Right atrium auricular region (tissue), 2 donors: ENCODE data around the gene RASD2. TPM values are rescaled to one million over a fixed set of nuclear protein-coding genes. Genes with fewer than 3 reads are reported as not detected.

Experiments
- DNase-seq: peaks from one replicate; pipeline ENCODE4 v3.0.0-alpha.2; 2019; ENCODE audit warnings: low spot score
- H3K27ac ChIP-seq, 2 donors: fragments of 200-600 bp; sonication (generic); 1 replicate in 1 of 2; 2 replicates in 1 of 2; pipeline ENCODE4 v1.5.1; 2016 to 2019
- H3K27me3 ChIP-seq, 2 donors: fragments of 200-600 bp; sonication (generic); one replicate each; pipeline versions ENCODE4 v1.5.1 to v1.6.0; 2017 to 2019
- H3K36me3 ChIP-seq: fragments of 200-600 bp; sonication (generic); one replicate; pipeline ENCODE4 v1.5.1; 2016
- H3K4me1 ChIP-seq, 2 donors: fragments of 200-600 bp; sonication (generic); one replicate each; pipeline versions ENCODE4 v1.5.1 to v1.6.0; 2017 to 2019
- H3K4me3 ChIP-seq, 2 donors: fragments of 200-600 bp; sonication (generic); 1 replicate in 1 of 2; 2 replicates in 1 of 2; pipeline ENCODE4 v1.5.1; 2017 to 2019; ENCODE audit warnings: mild to moderate bottlenecking in 1 of 2, moderate library complexity in 1 of 2
- H3K9me3 ChIP-seq, 2 donors: fragments of 200-600 bp; sonication (generic); one replicate each; pipeline ENCODE4 v1.5.1; 2019
- total RNA-seq, 2 donors: library from RNA; depleted of rRNA; stranded (reverse); fragments of >200 nt; gene quantifications; one replicate each; pipeline ENCODE4 v1.1.0, GENCODE V29; 2016
- TF ChIP-seq, protein P1 (sequence below), 2 donors: fragments of 200-600 bp; sonication (generic); IDR thresholded peaks; one replicate each; pipeline ENCODE4 v1.5.1; 2019; ENCODE audit warnings: antibody characterized with exemption in 2 of 2

The RASD2 gene
- total RNA-seq, 2 donors from 2014 or later = 0.94 to 3.1 TPM

DNA sequence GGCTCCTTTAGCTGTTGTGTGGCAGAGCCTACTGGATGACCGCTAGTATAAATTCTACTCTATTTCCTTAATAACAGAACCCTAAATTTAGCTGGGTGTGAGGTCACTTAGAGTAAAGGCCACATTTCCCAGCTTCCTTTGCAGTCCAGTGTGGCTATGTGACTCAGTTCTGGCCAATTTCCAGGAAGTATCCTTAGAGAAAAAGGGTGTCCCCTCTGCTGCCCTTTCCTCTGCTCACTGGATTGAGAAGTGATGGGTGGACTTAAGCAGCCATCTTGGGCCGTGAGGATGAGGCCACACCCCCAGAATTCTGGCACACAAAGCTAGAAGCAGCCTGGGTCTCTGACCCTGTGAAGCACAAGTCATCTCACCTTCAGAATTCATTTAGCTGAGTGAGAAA is 11.7 kb upstream of the RASD2 start:
- TF ChIP-seq, protein P1, sequence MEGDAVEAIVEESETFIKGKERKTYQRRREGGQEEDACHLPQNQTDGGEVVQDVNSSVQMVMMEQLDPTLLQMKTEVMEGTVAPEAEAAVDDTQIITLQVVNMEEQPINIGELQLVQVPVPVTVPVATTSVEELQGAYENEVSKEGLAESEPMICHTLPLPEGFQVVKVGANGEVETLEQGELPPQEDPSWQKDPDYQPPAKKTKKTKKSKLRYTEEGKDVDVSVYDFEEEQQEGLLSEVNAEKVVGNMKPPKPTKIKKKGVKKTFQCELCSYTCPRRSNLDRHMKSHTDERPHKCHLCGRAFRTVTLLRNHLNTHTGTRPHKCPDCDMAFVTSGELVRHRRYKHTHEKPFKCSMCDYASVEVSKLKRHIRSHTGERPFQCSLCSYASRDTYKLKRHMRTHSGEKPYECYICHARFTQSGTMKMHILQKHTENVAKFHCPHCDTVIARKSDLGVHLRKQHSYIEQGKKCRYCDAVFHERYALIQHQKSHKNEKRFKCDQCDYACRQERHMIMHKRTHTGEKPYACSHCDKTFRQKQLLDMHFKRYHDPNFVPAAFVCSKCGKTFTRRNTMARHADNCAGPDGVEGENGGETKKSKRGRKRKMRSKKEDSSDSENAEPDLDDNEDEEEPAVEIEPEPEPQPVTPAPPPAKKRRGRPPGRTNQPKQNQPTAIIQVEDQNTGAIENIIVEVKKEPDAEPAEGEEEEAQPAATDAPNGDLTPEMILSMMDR (IDR thresholded peaks at IDR 0.05) = no peak
- H3K36me3 ChIP-seq = no peaks in the 10 kb centered on the region

DNA sequence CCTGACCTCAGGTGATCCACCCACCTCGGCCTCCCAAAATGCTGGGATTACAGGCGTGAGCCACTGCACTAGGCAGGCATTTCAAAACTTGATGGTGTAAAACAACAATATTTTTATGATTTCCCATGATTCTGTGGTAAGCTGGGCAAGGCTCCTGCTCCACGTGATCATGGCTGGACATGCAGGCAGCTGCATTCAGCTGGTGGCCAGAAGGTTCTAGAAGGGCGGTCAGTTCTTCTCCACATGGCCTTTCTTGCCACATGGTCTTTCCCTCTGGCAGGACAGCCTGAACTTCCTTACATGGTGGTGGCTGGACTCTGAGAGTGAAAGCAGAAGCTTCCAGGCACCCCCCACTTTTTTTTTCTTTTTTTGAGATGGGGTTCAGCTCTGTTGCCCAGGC is 9.9 kb upstream of the RASD2 start:
- H3K4me3 ChIP-seq = no peak overlapping the region
- no peaks in the 10 kb centered on the region for H3K36me3 ChIP-seq
- H3K9me3 ChIP-seq = peaks cover 0 to 8% of the 10 kb centered on the region in 2 donors
- H3K4me1 ChIP-seq = no peaks in the 10 kb centered on the region
- no peak overlapping the region for H3K27ac ChIP-seq
- DNase-seq = no peak
- no peaks in the 10 kb centered on the region for H3K27me3 ChIP-seq
- TF ChIP-seq, protein P1 (IDR thresholded peaks at IDR 0.05) = no peak

More for the DNA sequence above, 11.7 kb upstream of the RASD2 start:
- Histone ChIP-seq H3K27me3 (no peaks in the 10 kb centered on the region), H3K4me1 (peaks cover 0 to 7% of the 10 kb centered on the region in 2 donors), H3K4me3 (no peak overlapping the region), H3K27ac (no peak overlapping the region), H3K9me3 (peaks cover 0 to 8% of the 10 kb centered on the region in 2 donors)
- DNase-seq = no peak

GRCh38 chr22:35531202-35531601 is 9.4 kb upstream of the RASD2 start:
- no peaks in the 10 kb centered on the region for H3K27me3 ChIP-seq
- DNase-seq = no peak
- TF ChIP-seq, protein P1 (IDR thresholded peaks at IDR 0.05) = no peak
- H3K4me1 ChIP-seq = no peaks in the 10 kb centered on the region
- no peaks in the 10 kb centered on the region for H3K36me3 ChIP-seq
- no peak overlapping the region for H3K4me3 ChIP-seq
- H3K9me3 ChIP-seq = peaks cover 0 to 8% of the 10 kb centered on the region in 2 donors
- H3K27ac ChIP-seq = no peak overlapping the region

- H3K4me1 ChIP-seq = no peaks in the 10 kb centered on the region
- no peak overlapping the region for H3K27ac ChIP-seq
- peaks cover 0 to 8% of the 10 kb centered on the region in 2 donors for H3K9me3 ChIP-seq
- no peak overlapping the region for H3K4me3 ChIP-seq
- TF ChIP-seq, protein P1 (IDR thresholded peaks at IDR 0.05) = no peak
- H3K27me3 ChIP-seq = no peaks in the 10 kb centered on the region
- H3K36me3 ChIP-seq = no peaks in the 10 kb centered on the region
- no peak for DNase-seq
These were observed 9.0 kb upstream of the RASD2 start for GRCh38 chr22:35531676-35532075.

- Histone ChIP-seq H3K4me3 (no peak overlapping the region), H3K9me3 (peaks cover 0 to 8% of the 10 kb centered on the region in 2 donors), H3K4me1 (no peaks in the 10 kb centered on the region), H3K27me3 (no peaks in the 10 kb centered on the region), H3K27ac (no peak overlapping the region), H3K36me3 (no peaks in the 10 kb centered on the region)
- TF ChIP-seq, protein P1 (IDR thresholded peaks at IDR 0.05) = no peak
- no peak for DNase-seq
These were observed 7.1 kb upstream of the RASD2 start for GRCh38 chr22:35533365-35534029.

- Histone ChIP-seq H3K9me3 (peaks cover 0 to 5% of the 10 kb centered on the region in 2 donors), H3K27me3 (no peaks in the 10 kb centered on the region), H3K4me1 (no peaks in the 10 kb centered on the region)
These were observed 6.5 kb upstream of the RASD2 start for GRCh38 chr22:35534091-35534490.

More at GRCh38 chr22:35534091-35534490, 6.5 kb upstream of the RASD2 start:
- Histone ChIP-seq H3K36me3 (no peaks in the 10 kb centered on the region), H3K27ac (no peak overlapping the region), H3K4me3 (no peak overlapping the region)
- TF ChIP-seq, protein P1 (IDR thresholded peaks at IDR 0.05) = no peak
- DNase-seq = no peak
